PC-3 (cell line): Measurements from ENCODE around the gene FGF11.

Source experiments
- CTCF ChIP-seq: fragments of 300-600 bp; sonication (generic); conservative IDR thresholded peaks from 2 replicates; pipeline ENCODE4 v1.5.1; 2017; ENCODE audit warnings: antibody characterized with exemption, low read depth, mild to moderate bottlenecking, low read length
- EZH2 ChIP-seq: fragments of 300-600 bp; sonication (generic); IDR thresholded peaks from one replicate; pipeline ENCODE4 v1.6.1; 2017; ENCODE audit warnings: antibody characterized with exemption, mild to moderate bottlenecking, low read length; ENCODE audit not compliant: unreplicated experiment
- EZH2phosphoT487 ChIP-seq: fragments of 300-600 bp; sonication (generic); IDR thresholded peaks from 2 replicates; pipeline ENCODE4 v1.6.1; 2018; ENCODE audit warnings: mild to moderate bottlenecking, antibody characterized with exemption, low read length, borderline replicate concordance

DNA sequence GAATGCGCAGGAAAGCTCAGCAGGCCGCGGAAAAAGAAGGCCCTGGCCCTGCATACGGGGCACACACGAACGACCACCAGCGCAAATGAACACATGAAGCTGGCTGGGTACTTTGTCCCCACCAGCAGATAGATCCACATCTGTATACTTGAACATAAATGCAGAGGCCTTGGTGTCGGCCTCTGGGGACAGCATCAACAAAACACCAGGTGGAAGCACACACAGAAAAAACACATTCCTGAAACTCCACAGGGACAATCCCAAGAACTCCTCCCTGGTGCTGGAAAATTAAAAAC is 40.7 kb downstream of the FGF11 start:
- TF ChIP-seq CTCF, result no peak
- TF ChIP-seq EZH2phosphoT487, result no peak
- TF ChIP-seq EZH2, result no peak
